GM12892 (cell line): ENCODE data around the gene MYO1A.

Experiments used
- POLR2A ChIP-seq: IDR thresholded peaks from 2 replicates; pipeline ENCODE4 v1.6.1; 2011; ENCODE audit warnings: low read depth, low read length, control low read depth
- POLR2AphosphoS5 ChIP-seq: IDR thresholded peaks from 2 replicates; pipeline ENCODE4 v1.6.1; 2011; ENCODE audit warnings: low read depth, low read length, control low read depth

DNA sequence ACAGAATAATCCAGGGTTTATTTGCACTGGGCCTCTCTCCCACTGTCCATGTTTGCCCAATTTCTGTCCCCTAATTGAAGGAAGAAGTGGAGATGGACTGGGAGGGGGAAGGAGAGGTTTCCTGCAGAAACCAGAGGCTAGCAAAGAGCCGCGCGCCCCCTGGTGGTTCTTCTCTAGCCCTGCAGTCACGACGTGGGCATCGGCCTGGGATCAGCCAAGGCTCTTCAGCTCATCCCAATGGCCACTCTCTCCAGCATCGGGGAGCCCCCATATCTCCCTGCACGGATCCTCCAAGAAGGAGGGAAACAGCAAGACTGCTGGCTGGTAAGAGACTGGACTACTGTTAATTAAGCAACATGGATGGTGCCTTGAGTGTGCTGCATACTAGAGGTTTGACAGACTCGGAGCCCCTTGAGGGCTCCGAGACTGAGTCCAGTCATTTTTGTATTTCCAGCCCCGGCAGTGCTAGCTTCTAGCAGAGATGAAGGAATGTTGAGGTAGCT is 62.3 kb downstream of the MYO1A start:
- TF ChIP-seq POLR2AphosphoS5 (no peak), POLR2A (no peak)
